Endothelial cell of umbilical vein (primary cell): ENCODE measurements around the gene ATP6V0E2. TPM values are rescaled to one million over a fixed set of nuclear protein-coding genes. Genes with fewer than 3 reads are reported as not detected.

ENCODE experiments used
- BruUV-seq: library from RNA; stranded (reverse); fragments of 400-500 nt; replicated peaks from 2 replicates; lab custom pipeline; 2021; lab: Mats Ljungman, UMichigan
- CTCF ChIA-PET: fragments of 300-600, 350-600 bp; sonication (Branson Sonifier 250); formaldehyde crosslinking; loops from one replicate; lab custom pipeline; 2021; ENCODE audit warnings: antibody characterized with exemption, inconsistent platforms; lab: Charles Lee
- POLR2A ChIA-PET: fragments of 300-600, 350-600 bp; sonication (Branson Sonifier 250); formaldehyde crosslinking; loops from one replicate; lab custom pipeline; 2021; ENCODE audit warnings: antibody characterized with exemption, inconsistent platforms; lab: Charles Lee
- DNase-seq: peaks from one replicate; pipeline ENCODE4 v3.0.0-alpha.2; 2011; ENCODE audit warnings: low read depth, low spot score
- FAIRE-seq: peaks from 2 replicates; lab custom pipeline; 2011; peaks lifted over from hg19 to GRCh38; lab: Jason Lieb, UNC
- H2AFZ ChIP-seq: 2 replicates; pipeline ENCODE4 v1.6.0; 2012; ENCODE audit warnings: low read depth, low read length, control low read depth, inconsistent platforms
- H3K27ac ChIP-seq: 2 replicates; pipeline ENCODE4 v1.5.1; 2011; ENCODE audit warnings: low read depth, mild to moderate bottlenecking, control low read depth, low read length, moderate library complexity; ENCODE audit not compliant: insufficient read depth
- H3K27me3 ChIP-seq, 2 experiments: 2 replicates each; pipeline versions ENCODE4 v1.6.0 to v1.6.1; 2011; ENCODE audit warnings: low read length in 2 of 2, mixed read lengths in 1 of 2; ENCODE audit not compliant: control insufficient read depth in 2 of 2, insufficient read depth in 2 of 2
- H3K36me3 ChIP-seq, 2 experiments: 2 replicates in 1 of 2; 3 replicates in 1 of 2; pipeline ENCODE4 v1.5.1; 2011; ENCODE audit warnings: low read length in 2 of 2, mild to moderate bottlenecking in 1 of 2, moderate library complexity in 1 of 2; ENCODE audit not compliant: control insufficient read depth in 2 of 2, insufficient read depth in 2 of 2; ENCODE audit errors: extremely low read depth in 1 of 2
- H3K4me1 ChIP-seq: 3 replicates; pipeline ENCODE4 v1.5.1; 2011; ENCODE audit warnings: mild to moderate bottlenecking, low read length; ENCODE audit not compliant: control insufficient read depth, insufficient read depth; ENCODE audit errors: extremely low read depth
- H3K4me2 ChIP-seq: 2 replicates; pipeline ENCODE4 v1.6.1; 2011; ENCODE audit warnings: low read length, control low read depth, mixed read lengths; ENCODE audit not compliant: insufficient read depth
- H3K4me3 ChIP-seq, 3 experiments: fragments of 200-600 bp in 1 of 3; sonication (generic), shearing (Covaris generic) in 1 of 3; replicated peaks in 1 of 3; 2 replicates each; pipeline ENCODE4 v1.5.1; 2011 to 2016; ENCODE audit warnings: control low read depth in 3 of 3, low read length in 3 of 3, mild to moderate bottlenecking in 2 of 3, inconsistent platforms in 1 of 3, low read depth in 1 of 3, moderate library complexity in 1 of 3; ENCODE audit not compliant: insufficient read depth in 1 of 3
- H3K79me2 ChIP-seq: 2 replicates; pipeline ENCODE4 v1.6.0; 2012; ENCODE audit warnings: low read length, inconsistent platforms; ENCODE audit not compliant: control insufficient read depth, insufficient read depth
- H3K9ac ChIP-seq: replicated peaks from 2 replicates; pipeline ENCODE3; 2011; ENCODE audit warnings: low read length, control low read depth; ENCODE audit not compliant: insufficient read depth; ENCODE audit errors: extremely low read depth
- H3K9me1 ChIP-seq: replicated peaks from 3 replicates; pipeline ENCODE4 v1.6.0; 2011; ENCODE audit warnings: mild to moderate bottlenecking, low read length; ENCODE audit not compliant: control insufficient read depth, insufficient read depth; ENCODE audit errors: extremely low read depth
- H3K9me3 ChIP-seq: replicated peaks from 2 replicates; pipeline ENCODE4 v1.5.1; 2012; ENCODE audit warnings: low read length, inconsistent platforms; ENCODE audit not compliant: control insufficient read depth, insufficient read depth
- H4K20me1 ChIP-seq: replicated peaks from 2 replicates; pipeline ENCODE3; 2011; ENCODE audit warnings: mild to moderate bottlenecking, low read length; ENCODE audit not compliant: control insufficient read depth, insufficient read depth; ENCODE audit errors: extremely low read depth
- CTCF ChIP-seq, 2 donors: IDR thresholded peaks; 1 replicate in 1 of 2; 2 replicates in 1 of 2; pipeline ENCODE4 v1.5.1; 2011; ENCODE audit warnings: low read length in 2 of 2, mild to moderate bottlenecking in 2 of 2, moderate library complexity in 2 of 2, control low read depth in 1 of 2, inconsistent platforms in 1 of 2, low read depth in 1 of 2; ENCODE audit not compliant: insufficient read depth in 1 of 2; ENCODE audit errors: extremely low read depth in 1 of 2
- EZH2 ChIP-seq: IDR thresholded peaks from 2 replicates; pipeline ENCODE4 v1.6.1; 2012; ENCODE audit warnings: borderline replicate concordance, low read depth, mild to moderate bottlenecking, moderate library complexity, low read length, inconsistent platforms; ENCODE audit not compliant: severe bottlenecking
- FOS ChIP-seq: IDR thresholded peaks from 2 replicates; pipeline ENCODE4 v1.6.1; 2011; ENCODE audit warnings: mild to moderate bottlenecking, low read length, moderate library complexity, borderline replicate concordance; ENCODE audit not compliant: insufficient read depth
- GATA2 ChIP-seq: IDR thresholded peaks from 2 replicates; pipeline ENCODE4 v1.7.0; 2011; ENCODE audit warnings: low read depth, mild to moderate bottlenecking, moderate library complexity, mixed read lengths, low read length; ENCODE audit not compliant: insufficient read length, insufficient read depth
- JUN ChIP-seq: IDR thresholded peaks from 2 replicates; pipeline ENCODE4 v1.6.1; 2011; ENCODE audit warnings: borderline replicate concordance, low read depth; ENCODE audit not compliant: insufficient read length, insufficient read depth
- MAX ChIP-seq: IDR thresholded peaks from 2 replicates; pipeline ENCODE4 v1.6.1; 2011; ENCODE audit not compliant: insufficient read depth, insufficient read length
- MYC ChIP-seq: IDR thresholded peaks from one replicate; pipeline ENCODE4 v1.6.1; 2011; ENCODE audit warnings: mild to moderate bottlenecking, low read depth, low read length
- POLR2A ChIP-seq: IDR thresholded peaks from 2 replicates; pipeline ENCODE4 v1.6.1; 2012; ENCODE audit warnings: low read depth, mild to moderate bottlenecking, control low read depth, low read length
- POLR2AphosphoS5 ChIP-seq: IDR thresholded peaks from 2 replicates; pipeline ENCODE4 v1.6.1; 2012; ENCODE audit warnings: low read depth, mild to moderate bottlenecking, control low read depth, low read length, moderate library complexity; ENCODE audit not compliant: insufficient read depth
- dilution Hi-C: fragments of 300-500 bp; cut with MboI; formaldehyde crosslinking; loops from one replicate; pipeline ENCODE4 v1.15.0; 2019; ENCODE audit warnings: low sequenced_read_pairs; ENCODE audit not compliant: extremely low pct_ligation_motif_present
- intact Hi-C: fragments of 100-400 bp; cut with micrococcal nuclease; formaldehyde crosslinking; loops from one replicate; pipeline ENCODE4 v1.10.0; 2022
- polyA plus RNA-seq, 4 experiments: library from polyadenylated mRNA; depleted of rRNA in 3 of 4; stranded (reverse) in 3 of 4; unstranded in 1 of 4; fragments of >200 nt; gene quantifications; 2 replicates each; pipeline versions ENCODE4 v1.2.1 to v1.2.3, GENCODE V29; 2011 to 2012; ENCODE audit warnings: missing spikeins in 1 of 4
- total RNA-seq: library from RNA; stranded (reverse); gene quantifications from 2 replicates; pipeline ENCODE4 v1.2.3, GENCODE V29; 2021

ATP6V0E2 gene
- total and polyA plus RNA-seq, 2 donors (not counting 3 experiments of a cell fraction or from before 2014, with no cell fraction given), result 27.8 to 36.8 TPM

GRCh38 chr7:149853157-149853556 is 20.6 kb upstream of the ATP6V0E2 start:
- Histone ChIP-seq H3K27me3 (no peaks in the 10 kb centered on the region), H3K4me1 (no peaks in the 10 kb centered on the region), H4K20me1 (no peaks in the 10 kb centered on the region), H3K36me3 (no peaks in the 10 kb centered on the region), H3K4me2 (no peak overlapping the region), H3K9ac (no peak overlapping the region), H3K79me2 (no peaks in the 10 kb centered on the region), H3K9me3 (no peaks in the 10 kb centered on the region), H3K9me1 (no peaks in the 10 kb centered on the region), H2AFZ (no peak overlapping the region), H3K27ac (no peak overlapping the region), H3K4me3 (no peak overlapping the region)
- BruUV-seq, result no TSS peak
- ChIA-PET CTCF (no interaction called here), POLR2A (no interaction called here)
- DNase-seq (no peak), FAIRE-seq (no peak)
- TF ChIP-seq CTCF (IDR thresholded peaks at IDR 0.05; ENCODE audit: extremely low read depth in 1 of 2, insufficient read depth in 1 of 2, low read depth in 1 of 2, low read length in 2 of 2), result no peak
- no peak for TF ChIP-seq MYC
- TF ChIP-seq MAX, result no peak
- no peak for TF ChIP-seq POLR2A
- no peak for TF ChIP-seq EZH2
- no peak for TF ChIP-seq GATA2
- TF ChIP-seq JUN, result no peak
- TF ChIP-seq FOS, result no peak
- TF ChIP-seq POLR2AphosphoS5, result no peak
- dilution Hi-C loops, result no loop called here
- intact Hi-C loops, result no loop called here
